Mucosa of descending colon (tissue), 3 donors: ENCODE data around the gene CLMN. TPM values are rescaled to one million over a fixed set of nuclear protein-coding genes. Genes with fewer than 3 reads are reported as not detected.

Source experiments
- ATAC-seq: fragments of 200-7000 bp; cut with Tn5 transposase; one replicate; pipeline ENCODE4 v1.9.1; 2020; ENCODE audit warnings: mild to moderate bottlenecking, moderate library complexity
- DNase-seq, 3 donors: peaks; one replicate each; pipeline ENCODE4 v3.0.0-alpha.2; 2020
- H3K36me3 ChIP-seq: fragments of 200-600 bp; one replicate; pipeline ENCODE4 v1.8.0; 2021; ENCODE audit warnings: low read depth, mild to moderate bottlenecking
- H3K4me1 ChIP-seq: fragments of 200-600 bp; one replicate; pipeline ENCODE4 v1.8.0; 2021; ENCODE audit warnings: low read depth, mild to moderate bottlenecking
- H3K4me3 ChIP-seq: fragments of 200-600 bp; one replicate; pipeline ENCODE4 v1.8.0; 2021; ENCODE audit warnings: mild to moderate bottlenecking
- H3K9me3 ChIP-seq: fragments of 200-600 bp; one replicate; pipeline ENCODE4 v1.8.0; 2021; ENCODE audit warnings: mild to moderate bottlenecking
- CTCF ChIP-seq: fragments of 200-600 bp; IDR thresholded peaks from one replicate; pipeline ENCODE4 v1.8.0; 2022; ENCODE audit warnings: antibody characterized with exemption, mild to moderate bottlenecking
- intact Hi-C, 2 donors: fragments of 100-400 bp; cut with DNase I in 1 of 2; cut with micrococcal nuclease in 1 of 2; formaldehyde crosslinking; loops; one replicate each; pipeline versions ENCODE4 v1.11.0 to v1.11.1; 2022; cut with DNase I, micrococcal nuclease
- total RNA-seq, 3 donors: library from RNA; stranded (reverse); fragmentation: NEBNext Ultra II Directional in 2 of 3; extraction: Animal tissue kit (Norgen Biotek cat#: 25700) in 2 of 3; gene quantifications; one replicate each; pipeline versions ENCODE4 v1.2.1 to v1.2.4, GENCODE V29; 2021 to 2023
- donor health status: DM: no; HTN: no; CAD: no; lungs with moderate emphysema.
- donor health status: DM: no; HTN: no; CAD: no.
- donor health status: DM: no; HTN: yes; CAD: no.

The CLMN gene
- total RNA-seq, 3 donors from 2014 or later: 73.7 to 200 (median 132) TPM

- ATAC-seq (peak; percentile 10), DNase-seq (peak in 2 of 3 donors; percentile 65 to 71)
- Histone ChIP-seq H3K4me1 (peaks cover 23% of the 10 kb centered on the region), H3K36me3 (no peaks in the 10 kb centered on the region), H3K4me3 (no peak overlapping the region), H3K9me3 (no peaks in the 10 kb centered on the region)
- no peak for TF ChIP-seq CTCF
- intact Hi-C loops: no loop called here
Observed at GRCh38 chr14:95291859-95292542, 27.7 kb downstream of the CLMN start.

- intact Hi-C loops: no loop called here
- ATAC-seq: peak; percentile 93
Observed at GRCh38 chr14:95290871-95291431, 28.8 kb downstream of the CLMN start.

GRCh38 chr14:95290021-95290420 is 29.7 kb downstream of the CLMN start:
- ATAC-seq (no peak), DNase-seq (no peak)
- intact Hi-C loops: no loop called here
- Histone ChIP-seq H3K9me3 (no peaks in the 10 kb centered on the region), H3K36me3 (no peaks in the 10 kb centered on the region), H3K4me3 (no peak overlapping the region), H3K4me1 (peaks cover 12% of the 10 kb centered on the region)
- TF ChIP-seq CTCF: no peak

More at GRCh38 chr14:95290871-95291431, 28.8 kb downstream of the CLMN start:
- TF ChIP-seq CTCF: no peak
- Histone ChIP-seq H3K36me3 (no peaks in the 10 kb centered on the region), H3K4me3 (no peak overlapping the region), H3K9me3 (no peaks in the 10 kb centered on the region), H3K4me1 (peaks cover 20% of the 10 kb centered on the region)
- peak; percentile 83 to 88 (median 84) for DNase-seq

- ATAC-seq: no peak
- DNase-seq: no peak
- Histone ChIP-seq H3K4me3 (no peak overlapping the region), H3K4me1 (peaks cover 12% of the 10 kb centered on the region), H3K36me3 (no peaks in the 10 kb centered on the region), H3K9me3 (no peaks in the 10 kb centered on the region)
- intact Hi-C loops: no loop called here
- TF ChIP-seq CTCF: no peak
Observed at GRCh38 chr14:95289323-95290010, 30.2 kb downstream of the CLMN start.

GRCh38 chr14:95288672-95289322 is 30.9 kb downstream of the CLMN start:
- Histone ChIP-seq H3K9me3 (no peaks in the 10 kb centered on the region), H3K4me1 (peaks cover 12% of the 10 kb centered on the region), H3K4me3 (no peak overlapping the region), H3K36me3 (no peaks in the 10 kb centered on the region)
- no peak for DNase-seq
- ATAC-seq: peak; percentile 52
- TF ChIP-seq CTCF: no peak
- intact Hi-C loops: no loop called here
